H1 (cell line): ENCODE measurements around the gene SCAMP2. TPM values are rescaled to one million over a fixed set of nuclear protein-coding genes. Genes with fewer than 3 reads are reported as not detected.

Experiments used
- CTCF ChIA-PET: fragments of 300-600 bp; sonication (Branson Sonifier 250); formaldehyde crosslinking; loops from one replicate; lab custom pipeline; 2021; ENCODE audit not compliant: partially characterized antibody; lab: Charles Lee
- POLR2A ChIA-PET: fragments of 300-600 bp; sonication (Branson Sonifier 250); formaldehyde crosslinking; loops from one replicate; lab custom pipeline; 2021; ENCODE audit warnings: inconsistent platforms; ENCODE audit not compliant: partially characterized antibody; lab: Charles Lee
- DNase-seq, 2 experiments: peaks; one replicate each; pipeline versions ENCODE4 v3.0.0 to v3.0.0-alpha.2; 2010 to 2022; ENCODE audit warnings: low spot score in 2 of 2, low read depth in 1 of 2, mixed read lengths in 1 of 2
- FAIRE-seq: peaks from 2 replicates; lab custom pipeline; 2011; peaks lifted over from hg19 to GRCh38; lab: Jason Lieb, UNC
- H2AFZ ChIP-seq: 2 replicates; pipeline ENCODE4 v1.8.1; 2012; ENCODE audit warnings: low read length, inconsistent platforms
- H2AK5ac ChIP-seq: 2 replicates; pipeline ENCODE4 v1.6.1; 2013; ENCODE audit warnings: low read depth, low read length
- H2BK120ac ChIP-seq: replicated peaks from 2 replicates; pipeline ENCODE3; 2013; ENCODE audit warnings: low read depth, low read length, inconsistent platforms
- H2BK12ac ChIP-seq: 2 replicates; pipeline ENCODE4 v1.6.1; 2013; ENCODE audit warnings: low read depth, low read length
- H2BK15ac ChIP-seq: 2 replicates; pipeline ENCODE4 v1.6.1; 2013; ENCODE audit warnings: low read length
- H2BK20ac ChIP-seq: 2 replicates; pipeline ENCODE4 v1.6.1; 2013; ENCODE audit warnings: low read length
- H2BK5ac ChIP-seq: 2 replicates; pipeline ENCODE4 v1.6.1; 2013; ENCODE audit warnings: low read depth, low read length
- H3K14ac ChIP-seq: 2 replicates; pipeline ENCODE4 v1.6.1; 2013; ENCODE audit warnings: inconsistent platforms; ENCODE audit not compliant: insufficient read length
- H3K18ac ChIP-seq: 2 replicates; pipeline ENCODE4 v1.6.1; 2013; ENCODE audit warnings: low read length; ENCODE audit errors: extremely low read depth
- H3K23ac ChIP-seq: 2 replicates; pipeline ENCODE4 v1.6.1; 2013; ENCODE audit warnings: inconsistent platforms; ENCODE audit not compliant: insufficient read length
- H3K23me2 ChIP-seq: 2 replicates; pipeline ENCODE4 v1.6.1; 2013; ENCODE audit warnings: low read depth, low read length
- H3K27ac ChIP-seq: 2 replicates; pipeline ENCODE4 v1.6.1; 2011; ENCODE audit warnings: low read depth, low read length, inconsistent platforms
- H3K27me3 ChIP-seq, 4 experiments: replicated peaks in 1 of 4; 1 replicate in 1 of 4; 2 replicates in 3 of 4; pipeline versions ENCODE4 v1.6.1 to v1.8.1; 2011 to 2013; ENCODE audit warnings: low read length in 3 of 4, mild to moderate bottlenecking in 3 of 4, inconsistent platforms in 2 of 4, mixed read lengths in 2 of 4, moderate library complexity in 1 of 4; ENCODE audit not compliant: control insufficient read depth in 3 of 4, insufficient read depth in 3 of 4; ENCODE audit errors: extremely low read depth in 1 of 4
- H3K36me3 ChIP-seq, 4 experiments: 2 replicates each; pipeline versions ENCODE4 v1.6.1 to v1.8.1; 2011 to 2013; ENCODE audit warnings: mild to moderate bottlenecking in 4 of 4, low read length in 3 of 4, moderate library complexity in 2 of 4, control low read depth in 1 of 4, inconsistent platforms in 1 of 4; ENCODE audit not compliant: insufficient read depth in 4 of 4, control insufficient read depth in 2 of 4
- H3K4ac ChIP-seq: replicated peaks from 2 replicates; pipeline ENCODE3; 2013; ENCODE audit warnings: low read length, low read depth, mixed read lengths, inconsistent platforms; ENCODE audit not compliant: insufficient read length
- H3K4me1 ChIP-seq, 4 experiments: replicated peaks in 1 of 4; 1 replicate in 1 of 4; 2 replicates in 3 of 4; pipeline versions ENCODE4 v1.6.1 to v1.8.1; 2011 to 2013; ENCODE audit warnings: low read length in 3 of 4, inconsistent platforms in 2 of 4, mixed read lengths in 1 of 4; ENCODE audit not compliant: insufficient read depth in 4 of 4, control insufficient read depth in 3 of 4
- H3K4me2 ChIP-seq, 2 experiments: 2 replicates each; pipeline versions ENCODE4 v1.6.1 to v1.8.1; 2011 to 2013; ENCODE audit warnings: low read depth in 2 of 2, low read length in 2 of 2, control low read depth in 1 of 2, inconsistent platforms in 1 of 2, mild to moderate bottlenecking in 1 of 2; ENCODE audit not compliant: insufficient read depth in 1 of 2
- H3K4me3 ChIP-seq, 4 experiments: fragments of 200-600, 300-600 bp in 1 of 4; sonication (generic), shearing (Covaris generic), sonication (Bioruptor Twin) in 1 of 4; 2 replicates each; pipeline versions ENCODE4 v1.5.1 to v1.8.1; 2011 to 2016; ENCODE audit warnings: low read length in 4 of 4, low read depth in 3 of 4, control low read depth in 2 of 4, inconsistent platforms in 2 of 4, mild to moderate bottlenecking in 2 of 4, mixed read lengths in 1 of 4, moderate library complexity in 1 of 4; ENCODE audit not compliant: insufficient read depth in 2 of 4; ENCODE audit errors: extremely low read depth in 1 of 4
- H3K56ac ChIP-seq: replicated peaks from 2 replicates; pipeline ENCODE3; 2013; ENCODE audit warnings: low read depth, mild to moderate bottlenecking, mixed read lengths, low read length, inconsistent platforms; ENCODE audit not compliant: insufficient read length
- H3K79me1 ChIP-seq: 2 replicates; pipeline ENCODE4 v1.6.1; 2013; ENCODE audit warnings: low read depth, low read length, control low read depth
- H3K79me2 ChIP-seq, 2 experiments: 2 replicates each; pipeline versions ENCODE4 v1.6.1 to v1.8.1; 2012 to 2013; ENCODE audit warnings: low read length in 2 of 2, mild to moderate bottlenecking in 2 of 2, inconsistent platforms in 1 of 2; ENCODE audit not compliant: insufficient read depth in 2 of 2, control insufficient read depth in 1 of 2
- H3K9ac ChIP-seq, 4 experiments: replicated peaks in 1 of 4; 1 replicate in 1 of 4; 2 replicates in 3 of 4; pipeline versions ENCODE4 v1.6.1 to v1.8.1; 2011 to 2013; ENCODE audit warnings: low read depth in 3 of 4, low read length in 3 of 4, control low read depth in 2 of 4, mild to moderate bottlenecking in 2 of 4, moderate library complexity in 2 of 4, inconsistent platforms in 1 of 4; ENCODE audit errors: extremely low read depth in 1 of 4
- H3K9me3 ChIP-seq, 2 experiments: 2 replicates each; pipeline versions ENCODE4 v1.6.1 to v1.8.1; 2012 to 2013; ENCODE audit warnings: mild to moderate bottlenecking in 2 of 2, moderate library complexity in 2 of 2, control low read depth in 1 of 2, inconsistent platforms in 1 of 2, low read depth in 1 of 2, low read length in 1 of 2, mixed read lengths in 1 of 2; ENCODE audit not compliant: insufficient read depth in 2 of 2
- H4K20me1 ChIP-seq, 2 experiments: replicated peaks in 1 of 2; 2 replicates each; pipeline versions ENCODE3 to v1.8.1; 2011 to 2013; ENCODE audit warnings: inconsistent platforms in 2 of 2, low read length in 2 of 2, mild to moderate bottlenecking in 1 of 2; ENCODE audit not compliant: insufficient read depth in 2 of 2, control insufficient read depth in 1 of 2
- H4K5ac ChIP-seq: 2 replicates; pipeline ENCODE4 v1.6.1; 2013; ENCODE audit warnings: low read length, low read depth, mixed read lengths, inconsistent platforms; ENCODE audit not compliant: insufficient read length
- H4K8ac ChIP-seq: 2 replicates; pipeline ENCODE4 v1.8.0; 2013; ENCODE audit warnings: mild to moderate bottlenecking, moderate library complexity, low read length, inconsistent platforms; ENCODE audit not compliant: insufficient read depth; ENCODE audit errors: extremely low read depth
- H4K91ac ChIP-seq: replicated peaks from 2 replicates; pipeline ENCODE3; 2013; ENCODE audit warnings: low read length, mixed read lengths, inconsistent platforms; ENCODE audit not compliant: insufficient read length
- ASH2L ChIP-seq: fragments of 200-600, 300-600 bp; sonication (generic); IDR thresholded peaks from one replicate; pipeline ENCODE4 v1.7.1; 2017; ENCODE audit warnings: low read length
- CEBPB ChIP-seq: IDR thresholded peaks from 2 replicates; pipeline ENCODE4 v1.6.1; 2012; ENCODE audit warnings: low read depth, low read length
- GTF2F1 ChIP-seq: IDR thresholded peaks from 2 replicates; pipeline ENCODE4 v1.6.1; 2012; ENCODE audit warnings: low read depth, low read length, improper control_type of control experiment, borderline replicate concordance
- POLR2A ChIP-seq, 2 experiments: IDR thresholded peaks; 1 replicate in 1 of 2; 2 replicates in 1 of 2; pipeline ENCODE4 v1.6.1; 2011; ENCODE audit warnings: low read depth in 2 of 2, low read length in 2 of 2, mild to moderate bottlenecking in 2 of 2; ENCODE audit errors: control extremely low read depth in 1 of 2
- RAD21 ChIP-seq, 2 experiments: IDR thresholded peaks in 1 of 2; conservative IDR thresholded peaks in 1 of 2; 2 replicates each; pipeline ENCODE4 v1.6.1; 2011; ENCODE audit warnings: low read depth in 2 of 2, low read length in 2 of 2, improper control_type of control experiment in 1 of 2, inconsistent platforms in 1 of 2, mild to moderate bottlenecking in 1 of 2, moderate library complexity in 1 of 2
- SP1 ChIP-seq: IDR thresholded peaks from 2 replicates; pipeline ENCODE4 v1.6.1; 2011; ENCODE audit warnings: low read depth, low read length
- SUZ12 ChIP-seq: fragments of 200-600 bp; sonication (generic); IDR thresholded peaks from 2 replicates; pipeline ENCODE4 v1.6.1; 2012; ENCODE audit warnings: mild to moderate bottlenecking, inconsistent platforms, low read length, moderate library complexity, mixed read lengths
- TAF1 ChIP-seq: IDR thresholded peaks from 2 replicates; pipeline ENCODE4 v1.6.1; 2011; ENCODE audit warnings: mild to moderate bottlenecking, low read depth, low read length
- TAF7 ChIP-seq: optimal IDR thresholded peaks from 2 replicates; pipeline ENCODE3; 2011; ENCODE audit warnings: low read depth, mild to moderate bottlenecking, inconsistent platforms, low read length, moderate library complexity, borderline replicate concordance
- WGBS, 2 experiments: shearing (Covaris generic) in 1 of 2; methylation state at CpG; one replicate each; pipeline versions ENCODE4 v1.1.6 to v1.1.7; 2013 to 2015; ENCODE audit warnings: low lambda C conversion rate in 2 of 2, mixed read lengths in 2 of 2, inconsistent platforms in 1 of 2, low coverage in 1 of 2, missing lambda C conversion rate in 1 of 2; ENCODE audit not compliant: insufficient replicate concordance in 2 of 2, insufficient coverage in 1 of 2, insufficient read length in 1 of 2; ENCODE audit errors: extremely low coverage in 1 of 2, missing lambda C conversion rate in 1 of 2; 5-methylcytosine and 5-hydroxymethylcytosine counted together
- polyA plus RNA-seq, 7 experiments: library from polyadenylated mRNA; depleted of rRNA in 3 of 7; stranded (reverse) in 5 of 7; unstranded in 2 of 7; fragments of >200 nt in 5 of 7; fragments of 200-250 nt in 2 of 7; gene quantifications; 1 replicate in 5 of 7; 2 replicates in 1 of 7; 4 replicates in 1 of 7; pipeline versions ENCODE4 v1.2.1 to v1.2.3, GENCODE V29; 2011 to 2013; ENCODE audit warnings: missing spikeins in 2 of 7, mixed read lengths in 2 of 7
- total RNA-seq: library from RNA; stranded (reverse); fragmentation: NEBNext Ultra II Directional; extraction: Animal tissue kit (Norgen Biotek cat#: 25700); gene quantifications from 2 replicates; pipeline ENCODE4 v1.2.1, GENCODE V29; 2021

The SCAMP2 gene
- total and polyA plus RNA-seq, 2 of the 8 experiments (the other 6 are each of a cell fraction or from before 2014, with no cell fraction given), result 41.7 to 131 TPM

DNA sequence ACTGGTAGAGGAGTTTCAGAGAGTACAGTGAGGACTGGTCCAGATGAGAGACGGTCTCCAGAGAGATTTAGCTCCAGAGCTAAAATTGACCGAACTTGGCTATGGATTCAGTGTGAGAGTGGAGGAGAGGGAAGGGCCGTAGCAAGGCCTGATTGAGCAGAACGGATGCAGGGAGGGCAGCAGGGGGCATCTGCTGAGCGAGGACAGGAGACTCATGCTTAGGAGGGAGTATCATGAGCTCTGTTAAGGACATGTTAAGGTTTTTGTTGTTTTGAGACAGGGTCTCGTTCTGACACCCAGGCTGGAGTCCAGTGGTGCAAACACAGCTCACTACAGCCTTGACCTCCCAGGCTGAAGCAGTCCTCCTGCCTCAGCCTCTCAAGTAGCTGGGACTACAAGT is 68.2 kb downstream of the SCAMP2 start:
- H3K23me2 ChIP-seq, result no peaks in the 10 kb centered on the region
- DNase-seq, result no peak
- no peak overlapping the region for H3K56ac ChIP-seq
- H2BK20ac ChIP-seq, result no peak overlapping the region
- H3K4me2 ChIP-seq, result no peak overlapping the region
- ChIA-PET POLR2A (interaction anchor here (0.5 to 2.1 kb wide), 8 partner anchors 12 to 119 kb away, joined by 3 to 4 read pairs (median 4); no protein-coding TSS in a partner anchor), CTCF (interaction anchor here (0.9 to 10.2 kb wide), 15 partner anchors 8 to 175 kb away, joined by 3 to 113 read pairs (median 7); partner anchors contain the start of genes CPLX3 and LMAN1L)
- peaks cover 0 to 14% (median 0%) of the 10 kb centered on the region in 4 experiments; a peak in 1 of 8 replicates for H3K36me3 ChIP-seq
- FAIRE-seq, result no peak
- no peak overlapping the region for H4K5ac ChIP-seq
- H3K23ac ChIP-seq, result no peak overlapping the region
- no peak overlapping the region for H2AK5ac ChIP-seq
- H3K27me3 ChIP-seq, result no peaks in the 10 kb centered on the region
- no peak overlapping the region for H4K91ac ChIP-seq
- peaks cover 0 to 5% (median 3%) of the 10 kb centered on the region in 4 experiments; a peak in 4 of 7 replicates for H3K4me1 ChIP-seq
- no peak overlapping the region for H2BK120ac ChIP-seq
- H3K4me3 ChIP-seq, result no peak overlapping the region
- H4K20me1 ChIP-seq, result peaks cover 0 to 3% of the 10 kb centered on the region in 2 experiments
- H2BK5ac ChIP-seq, result no peak overlapping the region
- H4K8ac ChIP-seq, result no peak overlapping the region
- H3K79me1 ChIP-seq, result no peaks in the 10 kb centered on the region
- no peaks in the 10 kb centered on the region for H3K79me2 ChIP-seq
- no peak overlapping the region for H3K14ac ChIP-seq
- WGBS, 2 experiments, result 87% methylated on average over 5 of the region's 6 CpGs; no CpG with 5 or more reads in 1 of the 2 experiments
- H3K27ac ChIP-seq, result no peak overlapping the region
- H2BK15ac ChIP-seq, result no peak overlapping the region
- no peak overlapping the region for H3K9ac ChIP-seq
- no peak overlapping the region for H2AFZ ChIP-seq
- no peak overlapping the region for H3K4ac ChIP-seq
- TF ChIP-seq GTF2F1, result no peak
- TF ChIP-seq TAF1, result no peak
- no peak for TF ChIP-seq SUZ12
- TF ChIP-seq CEBPB, result no peak
- TF ChIP-seq TAF7, result no peak
- no peak for TF ChIP-seq RAD21 (IDR thresholded peaks at IDR 0.05 in 1 of 2, conservative IDR thresholded peaks at IDR 0.05 in 1 of 2; ENCODE audit: low read depth in 2 of 2, low read length in 2 of 2)
- TF ChIP-seq POLR2A (IDR thresholded peaks at IDR 0.05; ENCODE audit: control extremely low read depth in 1 of 2, low read depth in 2 of 2, low read length in 2 of 2), result no peak
- TF ChIP-seq ASH2L, result no peak
- no peak for TF ChIP-seq SP1
- H2BK12ac ChIP-seq, result no peak overlapping the region
- H3K9me3 ChIP-seq, result no peaks in the 10 kb centered on the region
- no peak overlapping the region for H3K18ac ChIP-seq
